HL-60/S4 treated with phorbol 12-myristate 13-acetate at 8.2 ng/mL for 4 days and 3 days (cell line): ENCODE measurements around the gene FOXL2NB.

ENCODE experiments used
- in situ Hi-C: fragments of 300-500 bp; cut with MboI; formaldehyde crosslinking; loops from 2 replicates; pipeline ENCODE4 v1.15.0; 2022; ENCODE audit warnings: low sequenced_read_pairs

FOXL2NB gene

GRCh38 chr3:138976047-138976446 lies 29.0 kb downstream of the FOXL2NB start:
- in situ Hi-C loops, result no loop called here

DNA sequence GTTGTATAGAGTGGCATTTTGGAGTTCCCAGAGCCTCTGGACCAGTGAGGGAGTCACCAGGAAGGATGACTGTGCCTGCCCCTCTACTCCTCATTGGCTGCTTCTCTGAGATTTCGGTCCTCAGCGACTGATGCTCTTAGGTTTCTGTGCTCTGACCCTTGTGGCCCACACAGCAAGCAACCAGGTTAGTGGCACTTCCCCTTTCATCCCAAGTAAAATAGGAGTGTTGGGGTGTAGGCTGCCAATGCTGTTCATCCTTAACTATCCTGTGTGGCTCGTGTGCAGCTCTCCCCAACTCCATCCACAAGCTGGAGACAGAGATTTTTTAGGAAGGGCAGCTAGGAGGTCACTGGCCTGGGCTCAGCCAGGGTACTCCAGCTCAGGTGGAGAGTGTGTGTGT lies 37.8 kb downstream of the FOXL2NB start:
- in situ Hi-C loops, result no loop called here

DNA sequence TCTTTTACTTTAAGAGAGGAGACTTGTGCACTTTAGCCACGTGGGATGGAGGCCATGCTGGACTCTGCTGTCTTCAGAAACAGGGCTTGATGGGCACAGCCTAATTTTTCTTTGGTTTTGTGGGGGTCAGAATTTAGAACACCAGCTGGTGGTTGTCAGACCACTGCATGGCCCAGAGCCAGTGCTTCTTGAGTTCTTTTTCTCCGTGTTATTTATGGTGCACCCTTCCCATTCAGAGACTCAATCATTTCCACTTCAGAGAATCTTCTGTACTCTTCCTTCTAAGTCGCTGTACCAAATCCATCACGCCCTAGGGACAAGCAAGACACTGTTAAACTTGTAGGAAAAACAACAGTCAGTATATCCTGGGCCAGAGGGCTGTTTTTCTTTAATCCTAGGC lies 38.9 kb downstream of the FOXL2NB start:
- in situ Hi-C loops, result no loop called here

DNA sequence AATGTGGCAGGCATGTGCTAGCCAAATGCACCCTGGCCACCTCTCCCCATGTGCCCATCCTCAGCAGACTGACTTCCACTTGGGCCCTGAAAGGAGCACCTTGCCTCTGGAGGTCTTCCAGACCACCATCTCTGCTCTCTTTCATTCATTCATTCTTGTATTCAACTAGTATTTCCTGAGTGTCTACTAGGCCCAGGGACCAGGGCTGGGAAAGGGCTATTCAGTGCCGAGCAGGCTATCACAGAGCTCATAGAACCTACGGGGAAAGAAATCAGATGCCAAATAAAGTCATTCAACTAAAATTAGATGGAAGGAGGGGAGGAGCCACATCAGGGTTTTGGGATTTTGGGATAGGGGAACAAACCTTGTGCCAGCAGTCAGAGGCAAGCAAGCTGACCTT lies 40.2 kb downstream of the FOXL2NB start:
- in situ Hi-C loops, result no loop called here

DNA sequence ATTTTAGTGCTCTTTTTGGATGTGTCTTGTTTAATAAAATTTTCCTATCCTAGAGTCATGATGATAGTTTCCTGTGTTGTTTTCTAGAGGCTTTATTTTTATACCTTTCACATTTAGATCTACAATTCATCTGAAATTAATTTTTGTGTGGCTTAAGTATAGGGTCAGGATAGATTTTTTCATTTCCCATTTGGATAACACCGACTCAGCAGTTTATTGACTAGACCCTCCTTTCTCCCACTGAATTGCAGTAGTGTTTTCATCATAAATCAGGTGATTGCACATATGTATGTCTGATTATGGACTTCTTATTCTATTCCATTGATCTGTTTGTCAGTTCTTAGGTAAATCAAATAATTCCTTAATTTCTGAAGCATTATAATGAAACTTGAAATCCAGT lies 48.7 kb downstream of the FOXL2NB start:
- in situ Hi-C loops, result no loop called here
